EL (cell line): ENCODE data around the gene RPL13A.
A peak's percentile ranks its signal among the peaks of the same experiment; 100 is the strongest.

Experiments
- DNase-seq: peaks from one replicate; pipeline ENCODE4 v3.0.0-alpha.2; 2016

RPL13A gene

GRCh38 chr19:49512970-49513745, 25.8 kb downstream of the RPL13A start:
- peak; percentile 27 for DNase-seq

GRCh38 chr19:49513746-49514118, 26.3 kb downstream of the RPL13A start:
- no peak for DNase-seq

GRCh38 chr19:49514151-49514550, 26.7 kb downstream of the RPL13A start:
- DNase-seq, result no peak

- no peak for DNase-seq
Observed at GRCh38 chr19:49515767-49516166, 28.4 kb downstream of the RPL13A start.

GRCh38 chr19:49518033-49518432, 30.6 kb downstream of the RPL13A start:
- no peak for DNase-seq

GRCh38 chr19:49520705-49521319, 33.4 kb downstream of the RPL13A start:
- no peak for DNase-seq

- no peak for DNase-seq
Observed at GRCh38 chr19:49524812-49525455, 37.5 kb downstream of the RPL13A start.

GRCh38 chr19:49528211-49528771, 40.9 kb downstream of the RPL13A start:
- peak; percentile 90 for DNase-seq

- no peak for DNase-seq
Observed at GRCh38 chr19:49530708-49531107, 43.3 kb downstream of the RPL13A start.

- peak; percentile 52 for DNase-seq
Observed at GRCh38 chr19:49533551-49534488, 46.4 kb downstream of the RPL13A start.

- DNase-seq, result no peak
Observed at GRCh38 chr19:49534632-49535385, 47.4 kb downstream of the RPL13A start.

GRCh38 chr19:49536921-49537462, 49.6 kb downstream of the RPL13A start:
- DNase-seq, result no peak

- no peak for DNase-seq
Observed at GRCh38 chr19:49538643-49539042, 51.2 kb downstream of the RPL13A start.

GRCh38 chr19:49539192-49539952, 52.0 kb downstream of the RPL13A start:
- no peak for DNase-seq
